SK-N-SH treated with all-trans-retinoic acid at 6 μM for 48 hours (cell line): Measurements from ENCODE around the gene CT55.

Experiments
- ATAC-seq: fragments of 200-7000 bp; cut with Tn5 transposase; 3 replicates; pipeline ENCODE4 v1.9.1; 2020; ENCODE audit warnings: mild to moderate bottlenecking, moderate library complexity
- ARNTL ChIP-seq: fragments of 450-650 bp; formaldehyde crosslinking; IDR thresholded peaks from 2 replicates; pipeline ENCODE4 v1.5.0; 2020; ENCODE audit warnings: low read depth, mild to moderate bottlenecking, moderate library complexity, borderline replicate concordance
- CREB5 ChIP-seq: fragments of 250-450 bp; sonication (Bioruptor Pico); IDR thresholded peaks from 2 replicates; pipeline ENCODE4 v1.5.1; 2020; ENCODE audit warnings: low read depth, mild to moderate bottlenecking, moderate library complexity
- CSDC2 ChIP-seq: fragments of 250-450 bp; sonication (Bioruptor Pico); IDR thresholded peaks from 2 replicates; pipeline ENCODE4 v1.5.0; 2020; ENCODE audit warnings: mild to moderate bottlenecking, moderate library complexity
- ESRRG ChIP-seq: fragments of 250-450 bp; sonication (Bioruptor Pico); IDR thresholded peaks from 2 replicates; pipeline ENCODE4 v1.6.1; 2021; ENCODE audit warnings: mild to moderate bottlenecking
- OSR1 ChIP-seq: fragments of 250-450 bp; sonication (Bioruptor Pico); IDR thresholded peaks from 2 replicates; pipeline ENCODE4 v1.8.0; 2022; ENCODE audit warnings: moderate library complexity, mild to moderate bottlenecking, inconsistent platforms
- POU6F1 ChIP-seq: fragments of 250-450 bp; sonication (Bioruptor Pico); IDR thresholded peaks from 2 replicates; pipeline ENCODE4 v1.8.0; 2021; ENCODE audit warnings: low read depth, mild to moderate bottlenecking, moderate library complexity, borderline replicate concordance
- PPARA ChIP-seq: fragments of 250-450 bp; sonication (Bioruptor Pico); IDR thresholded peaks from 2 replicates; pipeline ENCODE4 v1.5.0; 2020; ENCODE audit warnings: mild to moderate bottlenecking, borderline replicate concordance
- RARB ChIP-seq: fragments of 250-450 bp; sonication (Bioruptor Pico); IDR thresholded peaks from 2 replicates; pipeline ENCODE4 v1.8.0; 2021; ENCODE audit warnings: mild to moderate bottlenecking, moderate library complexity
- SNAI2 ChIP-seq: fragments of 250-450 bp; sonication (Bioruptor Pico); IDR thresholded peaks from 2 replicates; pipeline ENCODE4 v1.5.0; 2020; ENCODE audit warnings: mild to moderate bottlenecking, moderate library complexity
- TCF4 ChIP-seq: fragments of 250-450 bp; sonication (Bioruptor Pico); IDR thresholded peaks from 2 replicates; pipeline ENCODE4 v1.8.0; 2021; ENCODE audit warnings: mild to moderate bottlenecking, moderate library complexity, borderline replicate concordance
- TOX ChIP-seq: fragments of 250-450 bp; sonication (Bioruptor Pico); IDR thresholded peaks from 2 replicates; pipeline ENCODE4 v1.8.0; 2021; ENCODE audit warnings: mild to moderate bottlenecking, moderate library complexity, borderline replicate concordance
- TSHZ2 ChIP-seq: fragments of 250-450 bp; sonication (Bioruptor Pico); IDR thresholded peaks from 2 replicates; pipeline ENCODE4 v1.5.0; 2020; ENCODE audit warnings: mild to moderate bottlenecking, moderate library complexity
- ZC3H10 ChIP-seq: fragments of 250-450 bp; sonication (Bioruptor Pico); IDR thresholded peaks from 2 replicates; pipeline ENCODE4 v1.5.1; 2021; ENCODE audit warnings: mild to moderate bottlenecking, moderate library complexity
- ZFP3 ChIP-seq: fragments of 250-450 bp; sonication (Bioruptor Pico); IDR thresholded peaks from 2 replicates; pipeline ENCODE4 v1.5.0; 2020; ENCODE audit warnings: mild to moderate bottlenecking, moderate library complexity
- ZFP30 ChIP-seq: fragments of 450-650 bp; formaldehyde crosslinking; IDR thresholded peaks from 2 replicates; pipeline ENCODE4 v1.5.0; 2022; ENCODE audit warnings: mild to moderate bottlenecking, moderate library complexity
- ZNF565 ChIP-seq: fragments of 450-650 bp; formaldehyde crosslinking; conservative IDR thresholded peaks from 2 replicates; pipeline ENCODE4 v1.5.0; 2020; ENCODE audit warnings: low read depth, mild to moderate bottlenecking, moderate library complexity
- ZNF8 ChIP-seq: fragments of 450-650 bp; formaldehyde crosslinking; IDR thresholded peaks from 2 replicates; pipeline ENCODE4 v1.5.0; 2020; ENCODE audit warnings: mild to moderate bottlenecking, moderate library complexity
- TF ChIP-seq, protein P1 (sequence below): fragments of 250-450 bp; sonication (Bioruptor Pico); IDR thresholded peaks from 2 replicates; pipeline ENCODE4 v1.8.0; 2020; ENCODE audit warnings: mild to moderate bottlenecking, moderate library complexity, borderline replicate concordance
- TF ChIP-seq, protein P2 (sequence below): fragments of 250-450 bp; sonication (Bioruptor Pico); IDR thresholded peaks from 2 replicates; pipeline ENCODE4 v1.5.1; 2021; ENCODE audit warnings: mild to moderate bottlenecking, moderate library complexity

Gene CT55

GRCh38 chrX:135194684-135195083, 23.5 kb upstream of the CT55 start:
- TF ChIP-seq TOX (CRISPR knock-in tag), result no peak
- no peak for TF ChIP-seq ZC3H10
- no peak for TF ChIP-seq CREB5
- no peak for TF ChIP-seq ZFP30 (CRISPR knock-in tag)
- TF ChIP-seq CSDC2, result no peak
- TF ChIP-seq, protein P1, sequence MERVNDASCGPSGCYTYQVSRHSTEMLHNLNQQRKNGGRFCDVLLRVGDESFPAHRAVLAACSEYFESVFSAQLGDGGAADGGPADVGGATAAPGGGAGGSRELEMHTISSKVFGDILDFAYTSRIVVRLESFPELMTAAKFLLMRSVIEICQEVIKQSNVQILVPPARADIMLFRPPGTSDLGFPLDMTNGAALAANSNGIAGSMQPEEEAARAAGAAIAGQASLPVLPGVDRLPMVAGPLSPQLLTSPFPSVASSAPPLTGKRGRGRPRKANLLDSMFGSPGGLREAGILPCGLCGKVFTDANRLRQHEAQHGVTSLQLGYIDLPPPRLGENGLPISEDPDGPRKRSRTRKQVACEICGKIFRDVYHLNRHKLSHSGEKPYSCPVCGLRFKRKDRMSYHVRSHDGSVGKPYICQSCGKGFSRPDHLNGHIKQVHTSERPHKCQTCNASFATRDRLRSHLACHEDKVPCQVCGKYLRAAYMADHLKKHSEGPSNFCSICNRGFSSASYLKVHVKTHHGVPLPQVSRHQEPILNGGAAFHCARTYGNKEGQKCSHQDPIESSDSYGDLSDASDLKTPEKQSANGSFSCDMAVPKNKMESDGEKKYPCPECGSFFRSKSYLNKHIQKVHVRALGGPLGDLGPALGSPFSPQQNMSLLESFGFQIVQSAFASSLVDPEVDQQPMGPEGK (CRISPR knock-in tag), result no peak
- TF ChIP-seq RARB (CRISPR knock-in tag), result no peak
- TF ChIP-seq ZNF565 (CRISPR knock-in tag), result no peak
- TF ChIP-seq PPARA (CRISPR knock-in tag), result no peak
- TF ChIP-seq ZNF8, result no peak
- ATAC-seq, result no peak

GRCh38 chrX:135193740-135194139, 22.5 kb upstream of the CT55 start:
- no peak for ATAC-seq
- TF ChIP-seq ARNTL (CRISPR knock-in tag), result no peak
- TF ChIP-seq TOX (CRISPR knock-in tag), result no peak
- TF ChIP-seq OSR1 (CRISPR knock-in tag), result no peak
- TF ChIP-seq, protein P2, sequence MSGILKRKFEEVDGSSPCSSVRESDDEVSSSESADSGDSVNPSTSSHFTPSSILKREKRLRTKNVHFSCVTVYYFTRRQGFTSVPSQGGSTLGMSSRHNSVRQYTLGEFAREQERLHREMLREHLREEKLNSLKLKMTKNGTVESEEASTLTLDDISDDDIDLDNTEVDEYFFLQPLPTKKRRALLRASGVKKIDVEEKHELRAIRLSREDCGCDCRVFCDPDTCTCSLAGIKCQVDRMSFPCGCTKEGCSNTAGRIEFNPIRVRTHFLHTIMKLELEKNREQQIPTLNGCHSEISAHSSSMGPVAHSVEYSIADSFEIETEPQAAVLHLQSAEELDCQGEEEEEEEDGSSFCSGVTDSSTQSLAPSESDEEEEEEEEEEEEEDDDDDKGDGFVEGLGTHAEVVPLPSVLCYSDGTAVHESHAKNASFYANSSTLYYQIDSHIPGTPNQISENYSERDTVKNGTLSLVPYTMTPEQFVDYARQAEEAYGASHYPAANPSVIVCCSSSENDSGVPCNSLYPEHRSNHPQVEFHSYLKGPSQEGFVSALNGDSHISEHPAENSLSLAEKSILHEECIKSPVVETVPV (CRISPR knock-in tag), result no peak
- TF ChIP-seq ZNF8, result no peak
- no peak for TF ChIP-seq POU6F1 (CRISPR knock-in tag)
- TF ChIP-seq ZC3H10, result no peak
- TF ChIP-seq CREB5, result no peak
- no peak for TF ChIP-seq TCF4 (CRISPR knock-in tag)
- TF ChIP-seq ESRRG (CRISPR knock-in tag), result no peak
- TF ChIP-seq SNAI2 (CRISPR knock-in tag), result no peak
- TF ChIP-seq ZFP3, result no peak
- TF ChIP-seq RARB (CRISPR knock-in tag), result no peak
- TF ChIP-seq PPARA (CRISPR knock-in tag), result no peak
- no peak for TF ChIP-seq TSHZ2
- TF ChIP-seq ZFP30 (CRISPR knock-in tag), result no peak

- no peak for ATAC-seq
- TF ChIP-seq TOX (CRISPR knock-in tag) (no peak), CSDC2 (no peak), TSHZ2 (no peak), ZC3H10 (no peak), PPARA (CRISPR knock-in tag) (no peak), ESRRG (CRISPR knock-in tag) (no peak), ZNF8 (no peak)
Observed at GRCh38 chrX:135191838-135192237, 20.6 kb upstream of the CT55 start.
